K562 (cell line): ENCODE measurements around the gene EBF4. TPM values are rescaled to one million over a fixed set of nuclear protein-coding genes. Genes with fewer than 3 reads are reported as not detected.

Experiments
- ATAC-seq: fragments of 200-7000 bp; cut with Tn5 transposase; 3 replicates; pipeline ENCODE4 v1.9.1; 2020; ENCODE audit warnings: moderate library complexity
- BruUV-seq: library from RNA; stranded (reverse); fragments of 400-500 nt; replicated peaks from 2 replicates; lab custom pipeline; 2021; lab: Mats Ljungman, UMichigan
- CTCF ChIA-PET: fragments of 300-600 bp; formaldehyde crosslinking; extraction: SDS; loops from one replicate; lab custom pipeline; 2021; ENCODE audit warnings: low intra/inter-chr PET ratio; lab: Yijun Ruan, JAX
- POLR2A ChIA-PET: fragments of 300-600, 350-650 bp; sonication (Branson Sonifier 250); formaldehyde crosslinking; extraction: SDS; loops from one replicate; lab custom pipeline; 2021; ENCODE audit warnings: antibody characterized with exemption, inconsistent platforms; lab: Yijun Ruan, JAX
- DNase-seq, 4 experiments: peaks; one replicate each; pipeline versions ENCODE4 v3.0.0 to v3.0.0-alpha.2; 2011 to 2018; ENCODE audit warnings: low spot score in 3 of 4, mixed read lengths in 3 of 4; ENCODE audit errors: extremely low read depth in 1 of 4
- FAIRE-seq: peaks from 2 replicates; lab custom pipeline; 2011; peaks lifted over from hg19 to GRCh38; lab: Jason Lieb, UNC
- H2AFZ ChIP-seq: 2 replicates; pipeline ENCODE4 v1.6.0; 2011; ENCODE audit warnings: low read depth, low read length, control low read depth, inconsistent platforms
- H3K27ac ChIP-seq: fragments of 200-600 bp; 3 replicates; pipeline ENCODE4 v1.8.0; 2011; ENCODE audit warnings: low read depth, mild to moderate bottlenecking, control low read depth, inconsistent platforms, low read length, moderate library complexity, mixed read lengths; ENCODE audit errors: extremely low read depth
- H3K27me3 ChIP-seq, 2 experiments: fragments of 300-600 bp in 1 of 2; 2 replicates in 1 of 2; 3 replicates in 1 of 2; pipeline versions ENCODE4 v1.6.0 to v1.8.0; 2011; ENCODE audit warnings: inconsistent platforms in 2 of 2, low read length in 2 of 2, mild to moderate bottlenecking in 1 of 2, mixed read lengths in 1 of 2, moderate library complexity in 1 of 2; ENCODE audit not compliant: control insufficient read depth in 2 of 2, insufficient read depth in 2 of 2
- H3K36me3 ChIP-seq: fragments of 300-600 bp; 3 replicates; pipeline ENCODE4 v1.8.0; 2011; ENCODE audit warnings: mild to moderate bottlenecking, low read length, inconsistent platforms; ENCODE audit not compliant: control insufficient read depth, insufficient read depth
- H3K4me1 ChIP-seq, 2 experiments: fragments of 200-600 bp in 1 of 2; replicated peaks in 1 of 2; 2 replicates in 1 of 2; 3 replicates in 1 of 2; pipeline versions ENCODE4 v1.5.1 to v1.8.0; 2011; ENCODE audit warnings: inconsistent platforms in 2 of 2, low read length in 2 of 2, mild to moderate bottlenecking in 1 of 2, mixed read lengths in 1 of 2, moderate library complexity in 1 of 2; ENCODE audit not compliant: control insufficient read depth in 2 of 2, insufficient read depth in 2 of 2
- H3K4me2 ChIP-seq: 2 replicates; pipeline ENCODE4 v1.6.1; 2011; ENCODE audit warnings: low read length, control low read depth, inconsistent platforms, mixed read lengths; ENCODE audit not compliant: insufficient read depth
- H3K4me3 ChIP-seq: fragments of 200-600 bp; sonication (generic), shearing (Covaris generic); 2 replicates; pipeline ENCODE4 v1.5.1; 2016; ENCODE audit warnings: control low read depth, inconsistent platforms
- H3K79me2 ChIP-seq: fragments of 200-600 bp; 3 replicates; pipeline ENCODE4 v1.8.0; 2011; ENCODE audit warnings: low read length, inconsistent platforms; ENCODE audit not compliant: control insufficient read depth, insufficient read depth
- H3K9ac ChIP-seq, 2 experiments: 2 replicates each; pipeline versions ENCODE4 v1.6.0 to v1.6.1; 2011; ENCODE audit warnings: low read depth in 2 of 2, low read length in 2 of 2, control low read depth in 1 of 2, inconsistent platforms in 1 of 2, mild to moderate bottlenecking in 1 of 2, mixed read lengths in 1 of 2; ENCODE audit not compliant: insufficient read depth in 1 of 2
- H3K9me1 ChIP-seq: one replicate; pipeline ENCODE4 v1.6.0; 2011; ENCODE audit warnings: inconsistent platforms, mild to moderate bottlenecking, low read length, moderate library complexity; ENCODE audit not compliant: control insufficient read depth, insufficient read depth
- H3K9me3 ChIP-seq: replicated peaks from 2 replicates; pipeline ENCODE4 v1.5.1; 2011; ENCODE audit warnings: low read depth, low read length, inconsistent platforms; ENCODE audit not compliant: control insufficient read depth, insufficient read depth
- H4K20me1 ChIP-seq: replicated peaks from 2 replicates; pipeline ENCODE4 v1.6.1; 2011; ENCODE audit warnings: low read length, inconsistent platforms, mixed read lengths; ENCODE audit not compliant: control insufficient read depth, insufficient read depth
- AFF1 ChIP-seq, 2 experiments: fragments of 450-650 bp; IDR thresholded peaks; 2 replicates each; pipeline ENCODE4 v1.6.1; 2018; ENCODE audit warnings: mild to moderate bottlenecking in 2 of 2, low read depth in 1 of 2; ENCODE audit not compliant: partially characterized antibody in 2 of 2
- BRCA1 ChIP-seq, 2 experiments: fragments of 450-650 bp in 1 of 2; sonication (generic) in 1 of 2; formaldehyde crosslinking in 1 of 2; IDR thresholded peaks; 2 replicates each; pipeline versions ENCODE4 v1.5.0 to v1.6.1; 2017 to 2020; ENCODE audit warnings: mild to moderate bottlenecking in 1 of 2, missing genetic modification reagents in 1 of 2
- E2F3 ChIP-seq: fragments of 250-450 bp; sonication (Bioruptor Pico); IDR thresholded peaks from 2 replicates; pipeline ENCODE4 v1.4.0; 2020; ENCODE audit warnings: mild to moderate bottlenecking
- ETV6 ChIP-seq, 3 experiments: fragments of 150-350 bp in 1 of 3; sonication (generic) in 1 of 3; formaldehyde crosslinking in 1 of 3; IDR thresholded peaks; 2 replicates each; pipeline versions ENCODE4 v1.6.1 to v1.8.0; 2014 to 2022; ENCODE audit warnings: borderline replicate concordance in 2 of 3, low read depth in 2 of 3, antibody characterized with exemption in 1 of 3, low read length in 1 of 3, mild to moderate bottlenecking in 1 of 3, missing genetic modification reagents in 1 of 3
- FOXJ2 ChIP-seq: fragments of 200-800 bp; sonication (Bioruptor generic); IDR thresholded peaks from 2 replicates; pipeline ENCODE4 v1.6.1; 2016; ENCODE audit warnings: missing genetic modification characterization, missing compliant biosample characterization
- HCFC1 ChIP-seq: IDR thresholded peaks from 2 replicates; pipeline ENCODE4 v1.6.1; 2012; ENCODE audit warnings: low read depth, low read length, improper control_type of control experiment
- JUN ChIP-seq, 2 experiments: sonication (generic) in 1 of 2; formaldehyde crosslinking in 1 of 2; IDR thresholded peaks; 2 replicates each; pipeline versions ENCODE4 v1.6.1 to v1.8.0; 2012 to 2022; ENCODE audit warnings: borderline replicate concordance in 2 of 2, mild to moderate bottlenecking in 2 of 2, improper control_type of control experiment in 1 of 2, low read depth in 1 of 2, low read length in 1 of 2, missing genetic modification reagents in 1 of 2
- RFX1 ChIP-seq: fragments of 450-650 bp; IDR thresholded peaks from 2 replicates; pipeline ENCODE4 v1.6.1; 2016; ENCODE audit warnings: mild to moderate bottlenecking, moderate library complexity
- RFX5 ChIP-seq: IDR thresholded peaks from 2 replicates; pipeline ENCODE4 v1.6.1; 2011; ENCODE audit warnings: low read depth, mild to moderate bottlenecking, improper control_type of control experiment, low read length
- SIN3B ChIP-seq: fragments of 450-650 bp; IDR thresholded peaks from 2 replicates; pipeline ENCODE4 v1.6.1; 2017; ENCODE audit warnings: low read depth, mild to moderate bottlenecking, moderate library complexity
- SMAD1 ChIP-seq: fragments of 150-350 bp; IDR thresholded peaks from 2 replicates; pipeline ENCODE4 v1.6.1; 2014; ENCODE audit warnings: low read length, low read depth; ENCODE audit not compliant: partially characterized antibody
- ZNF41 ChIP-seq: fragments of 250-450 bp; sonication (Bioruptor Pico); conservative IDR thresholded peaks from 2 replicates; pipeline ENCODE4 v1.4.0; 2020; ENCODE audit warnings: mild to moderate bottlenecking
- WGBS: fragments of 100-300 bp; shearing (Covaris generic); methylation state at CpG from one replicate; pipeline ENCODE4 v1.1.6; 2016; ENCODE audit warnings: low coverage, mixed read lengths; ENCODE audit not compliant: insufficient coverage; ENCODE audit errors: missing lambda C conversion rate; 5-methylcytosine and 5-hydroxymethylcytosine counted together
- in situ Hi-C: fragments of 300-500 bp; cut with MboI; formaldehyde crosslinking; loops from 4 replicates; pipeline ENCODE4 v1.15.0; 2018; ENCODE audit warnings: inconsistent platforms, mixed read lengths
- intact Hi-C: fragments of 100-400 bp; cut with micrococcal nuclease; formaldehyde crosslinking; loops from 2 replicates; pipeline ENCODE4 v1.14.2; 2022
- polyA plus RNA-seq, 8 experiments: library from polyadenylated mRNA; depleted of rRNA in 4 of 8; stranded (reverse) in 5 of 8; unstranded in 3 of 8; fragments of >200 nt; fragmentation: Nextera tagmentation in 2 of 8; fragmentation: Illumina TruSeq in 1 of 8; extraction: Ambion mirVana in 2 of 8; extraction: Trizol in 1 of 8; gene quantifications; 2 replicates each; pipeline versions ENCODE4 v1.2.1 to v1.2.3, GENCODE V29; 2011 to 2014; ENCODE audit warnings: inconsistent platforms in 1 of 8, missing spikeins in 1 of 8
- total RNA-seq, 7 experiments: library from RNA; depleted of rRNA in 6 of 7; stranded (reverse); fragments of >200 nt in 6 of 7; fragmentation: Illumina TruSeq in 2 of 7; extraction: Trizol in 2 of 7; gene quantifications; 2 replicates each; pipeline versions ENCODE4 v1.2.1 to v1.2.3, GENCODE V29; 2011 to 2021; ENCODE audit warnings: low replicate concordance in 1 of 7
- TF ChIP-seq, protein P1 (sequence below): IDR thresholded peaks from 3 replicates; pipeline ENCODE4 v1.6.1; 2011; ENCODE audit warnings: borderline replicate concordance, mild to moderate bottlenecking; ENCODE audit not compliant: insufficient read length, insufficient read depth
- TF ChIP-seq, protein P2 (sequence below): sonication (generic); formaldehyde crosslinking; IDR thresholded peaks from 2 replicates; pipeline ENCODE4 v1.8.1; 2023; ENCODE audit warnings: mild to moderate bottlenecking, missing genetic modification reagents

Gene EBF4
- total and polyA plus RNA-seq, 9 of the 15 experiments (the other 6 are each of a cell fraction or from before 2014, with no cell fraction given): 0.09 TPM; not detected in 8

DNA sequence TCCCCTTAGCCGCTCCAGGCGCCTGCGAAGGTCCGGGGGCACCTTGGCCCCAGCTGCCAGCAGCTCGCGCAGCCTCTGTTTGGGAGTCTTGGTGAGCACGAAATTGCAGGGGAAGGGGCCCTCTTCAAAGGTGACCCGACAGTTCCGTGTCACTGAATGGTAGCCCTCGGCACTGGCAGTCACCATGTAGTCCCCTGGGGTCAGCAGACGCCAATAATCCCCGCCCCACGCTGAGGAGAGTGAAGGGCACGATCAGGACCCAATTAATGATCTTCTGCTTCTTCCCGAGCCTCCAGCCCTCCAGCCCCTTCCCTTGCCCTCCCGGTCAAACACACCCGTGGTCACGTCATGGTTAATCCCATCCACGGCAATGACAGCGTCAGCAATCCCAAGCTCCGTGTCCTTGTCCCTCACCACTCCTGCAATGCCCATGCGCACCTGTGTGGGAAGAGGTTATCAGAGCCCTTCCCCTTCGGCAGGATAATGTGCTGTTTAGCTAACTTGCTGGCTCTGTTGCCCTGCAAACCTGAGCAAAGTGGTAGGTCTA lies 101.7 kb downstream of the EBF4 start:
- Histone ChIP-seq H3K9ac (no peak overlapping the region), H3K9me1 (no peaks in the 10 kb centered on the region), H3K4me2 (no peak overlapping the region), H3K27me3 (peaks cover 15 to 53% of the 10 kb centered on the region in 2 experiments; a peak in 4 of 5 replicates), H3K79me2 (no peaks in the 10 kb centered on the region), H2AFZ (no peak overlapping the region), H3K9me3 (no peaks in the 10 kb centered on the region), H3K27ac (no peak overlapping the region), H3K4me1 (peaks cover 2 to 15% of the 10 kb centered on the region in 2 experiments; a peak in 4 of 5 replicates), H4K20me1 (peaks cover 12% of the 10 kb centered on the region; the same call in 1 of the 2 replicates), H3K36me3 (no peaks in the 10 kb centered on the region), H3K4me3 (no peak overlapping the region)
- intact Hi-C loops (no loop called here), in situ Hi-C loops (no loop called here)
- ChIA-PET POLR2A (no interaction called here), CTCF (no interaction called here)
- DNase-seq (no peak), FAIRE-seq (no peak), ATAC-seq (no peak)
- BruUV-seq: no TSS peak
- WGBS: 5% methylated on average over 8 of the region's 23 CpGs
- TF ChIP-seq E2F3 (CRISPR knock-in tag) (no peak), FOXJ2 (tag) (no peak), BRCA1 (IDR thresholded peaks at IDR 0.05) (no peak), BRCA1 (CRISPR knock-in tag; IDR thresholded peaks at IDR 0.05) (no peak), SMAD1 (no peak), ZNF41 (CRISPR knock-in tag) (no peak), HCFC1 (no peak), RFX5 (no peak), RFX1 (no peak), ETV6 (IDR thresholded peaks at IDR 0.05; ENCODE audit: borderline replicate concordance in 1 of 2, low read depth in 2 of 2, low read length in 1 of 2) (no peak), ETV6 (CRISPR knock-in tag; IDR thresholded peaks at IDR 0.05; ENCODE audit: borderline replicate concordance) (no peak), JUN (IDR thresholded peaks at IDR 0.05; ENCODE audit: borderline replicate concordance, low read depth, low read length) (no peak), JUN (CRISPR knock-in tag; IDR thresholded peaks at IDR 0.05; ENCODE audit: borderline replicate concordance) (no peak), SIN3B (no peak), AFF1 (IDR thresholded peaks at IDR 0.05; ENCODE audit: low read depth in 1 of 2, partially characterized antibody in 2 of 2) (no peak)
- TF ChIP-seq, protein P1, sequence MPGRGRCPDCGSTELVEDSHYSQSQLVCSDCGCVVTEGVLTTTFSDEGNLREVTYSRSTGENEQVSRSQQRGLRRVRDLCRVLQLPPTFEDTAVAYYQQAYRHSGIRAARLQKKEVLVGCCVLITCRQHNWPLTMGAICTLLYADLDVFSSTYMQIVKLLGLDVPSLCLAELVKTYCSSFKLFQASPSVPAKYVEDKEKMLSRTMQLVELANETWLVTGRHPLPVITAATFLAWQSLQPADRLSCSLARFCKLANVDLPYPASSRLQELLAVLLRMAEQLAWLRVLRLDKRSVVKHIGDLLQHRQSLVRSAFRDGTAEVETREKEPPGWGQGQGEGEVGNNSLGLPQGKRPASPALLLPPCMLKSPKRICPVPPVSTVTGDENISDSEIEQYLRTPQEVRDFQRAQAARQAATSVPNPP: no peak
- TF ChIP-seq, protein P2, sequence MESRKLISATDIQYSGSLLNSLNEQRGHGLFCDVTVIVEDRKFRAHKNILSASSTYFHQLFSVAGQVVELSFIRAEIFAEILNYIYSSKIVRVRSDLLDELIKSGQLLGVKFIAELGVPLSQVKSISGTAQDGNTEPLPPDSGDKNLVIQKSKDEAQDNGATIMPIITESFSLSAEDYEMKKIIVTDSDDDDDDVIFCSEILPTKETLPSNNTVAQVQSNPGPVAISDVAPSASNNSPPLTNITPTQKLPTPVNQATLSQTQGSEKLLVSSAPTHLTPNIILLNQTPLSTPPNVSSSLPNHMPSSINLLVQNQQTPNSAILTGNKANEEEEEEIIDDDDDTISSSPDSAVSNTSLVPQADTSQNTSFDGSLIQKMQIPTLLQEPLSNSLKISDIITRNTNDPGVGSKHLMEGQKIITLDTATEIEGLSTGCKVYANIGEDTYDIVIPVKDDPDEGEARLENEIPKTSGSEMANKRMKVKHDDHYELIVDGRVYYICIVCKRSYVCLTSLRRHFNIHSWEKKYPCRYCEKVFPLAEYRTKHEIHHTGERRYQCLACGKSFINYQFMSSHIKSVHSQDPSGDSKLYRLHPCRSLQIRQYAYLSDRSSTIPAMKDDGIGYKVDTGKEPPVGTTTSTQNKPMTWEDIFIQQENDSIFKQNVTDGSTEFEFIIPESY (CRISPR knock-in tag): no peak
